Tibial nerve (tissue), 4 donors: ENCODE results near the gene CCDC28A.

Experiments
- CTCF ChIP-seq, 5 experiments: fragments of 200-600 bp in 3 of 5; fragments of 450-650 bp in 2 of 5; sonication (generic) in 3 of 5; IDR thresholded peaks; one replicate each; pipeline ENCODE4 v1.5.1; 2016 to 2019; ENCODE audit warnings: antibody characterized with exemption in 5 of 5, mild to moderate bottlenecking in 3 of 5, moderate library complexity in 2 of 5
- EP300 ChIP-seq, 2 donors: sonication (generic); formaldehyde crosslinking; IDR thresholded peaks; one replicate each; pipeline ENCODE4 v1.6.1; 2017; ENCODE audit warnings: antibody characterized with exemption in 2 of 2, mild to moderate bottlenecking in 1 of 2
- POLR2A ChIP-seq, 2 donors: fragments of 450-650 bp; IDR thresholded peaks; one replicate each; pipeline ENCODE4 v1.6.1; 2017; ENCODE audit warnings: antibody characterized with exemption in 2 of 2, mild to moderate bottlenecking in 2 of 2, moderate library complexity in 2 of 2

- TF ChIP-seq CTCF (IDR thresholded peaks at IDR 0.05) (no peak), POLR2A (IDR thresholded peaks at IDR 0.05) (no peak), EP300 (IDR thresholded peaks at IDR 0.05) (no peak)
Measured at GRCh38 chr6:138778331-138778730, 4.8 kb downstream of the CCDC28A start.
